T-helper 22 cell (primary cell): Measurements from ENCODE around the gene SLC28A1.

Experiments
- DNase-seq: peaks from one replicate; pipeline ENCODE4 v3.0.0-alpha.2; 2020; ENCODE audit warnings: low read depth

The SLC28A1 gene

DNA sequence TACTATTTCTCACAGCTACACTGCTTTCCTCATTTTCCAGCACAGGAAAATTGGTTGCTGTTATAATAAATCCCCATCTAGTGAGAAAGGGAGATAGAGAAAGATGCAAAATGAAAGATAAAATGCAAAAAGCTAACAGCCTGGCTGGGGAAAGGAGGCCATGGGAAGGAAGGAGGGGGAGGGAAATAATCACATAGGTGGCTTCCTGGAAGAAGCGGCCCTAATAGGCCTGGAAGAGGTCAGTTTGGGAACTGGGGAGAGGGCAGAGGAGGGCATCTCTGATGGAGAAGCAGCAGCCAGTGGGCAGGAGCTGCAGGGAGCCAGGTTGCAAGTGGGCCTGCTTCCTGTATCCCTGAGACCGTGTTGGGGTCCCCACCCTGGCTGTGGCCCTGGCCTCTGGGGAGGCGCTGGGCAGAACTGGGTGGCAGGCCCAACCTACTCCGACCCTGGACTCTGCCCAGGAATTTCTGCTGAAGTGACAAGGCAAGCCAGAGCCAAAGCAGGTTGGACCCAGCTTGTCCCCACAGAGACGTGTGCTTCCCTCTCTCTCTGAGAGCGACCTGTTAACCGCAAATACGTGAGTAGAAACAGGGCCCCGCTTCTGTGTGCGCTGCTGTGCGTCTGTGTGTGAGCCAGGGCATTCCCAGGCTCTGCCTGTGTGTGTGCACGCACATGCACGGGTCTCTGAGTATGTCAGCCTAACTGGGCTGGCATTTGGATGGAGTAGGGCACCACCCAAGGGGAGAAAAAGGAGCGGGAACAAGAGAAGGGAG lies 1.9 kb downstream of the SLC28A1 start:
- no peak for DNase-seq

DNA sequence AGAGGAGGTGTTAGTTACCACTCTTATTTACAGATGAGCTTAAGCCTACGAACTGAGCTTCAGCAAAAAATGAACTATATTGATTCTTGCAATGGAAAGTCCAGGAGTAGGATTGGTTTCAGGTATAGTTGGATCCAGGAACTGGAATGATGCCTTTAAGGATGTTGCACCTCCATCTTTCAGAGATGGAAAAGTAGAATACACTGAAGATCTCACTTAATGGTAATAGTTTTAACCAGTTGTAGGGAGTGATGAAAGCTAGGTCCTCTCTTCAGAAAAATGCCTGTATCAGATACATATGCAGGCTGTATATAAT lies 2.5 kb downstream of the SLC28A1 start:
- no peak for DNase-seq

DNA sequence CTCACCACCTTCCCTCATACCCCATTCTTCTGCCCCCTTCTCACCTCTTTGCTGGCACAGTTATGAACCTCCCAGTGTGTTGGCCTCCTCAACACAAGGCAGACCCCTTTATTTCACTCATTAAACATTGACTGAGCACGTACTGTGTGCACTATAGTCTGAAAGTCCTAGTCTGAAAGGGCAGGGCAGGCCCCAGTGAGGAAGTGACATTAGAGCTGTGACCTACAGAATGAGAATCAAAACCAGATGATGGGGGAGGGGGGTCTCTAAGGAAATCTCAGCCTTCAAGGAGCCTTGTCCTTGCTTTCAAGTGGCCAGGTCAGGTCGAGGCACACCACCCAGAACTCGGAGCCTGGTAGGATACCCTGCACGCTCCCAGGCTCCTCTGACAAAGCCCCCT lies 3.5 kb downstream of the SLC28A1 start:
- no peak for DNase-seq

DNA sequence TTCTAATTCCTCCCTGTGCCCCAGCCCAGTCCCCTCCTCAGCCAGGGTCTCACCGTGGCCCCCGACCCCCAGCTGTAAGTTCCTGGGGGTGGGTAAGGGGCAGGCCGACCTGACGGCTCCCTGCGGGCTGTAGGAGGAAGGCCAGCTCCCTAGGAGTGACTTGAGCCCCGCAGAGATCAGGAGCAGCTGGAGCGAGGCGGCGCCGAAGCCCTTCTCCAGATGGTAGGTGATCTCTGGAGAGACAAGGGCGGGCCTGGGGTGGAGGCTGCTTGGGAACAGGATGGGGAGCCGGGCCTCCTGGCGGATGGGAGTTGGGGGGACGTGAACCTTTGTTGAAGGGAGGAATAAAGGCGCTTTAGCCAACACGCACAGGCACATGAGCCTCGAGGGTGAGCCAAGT lies 4.2 kb downstream of the SLC28A1 start:
- DNase-seq: no peak

DNA sequence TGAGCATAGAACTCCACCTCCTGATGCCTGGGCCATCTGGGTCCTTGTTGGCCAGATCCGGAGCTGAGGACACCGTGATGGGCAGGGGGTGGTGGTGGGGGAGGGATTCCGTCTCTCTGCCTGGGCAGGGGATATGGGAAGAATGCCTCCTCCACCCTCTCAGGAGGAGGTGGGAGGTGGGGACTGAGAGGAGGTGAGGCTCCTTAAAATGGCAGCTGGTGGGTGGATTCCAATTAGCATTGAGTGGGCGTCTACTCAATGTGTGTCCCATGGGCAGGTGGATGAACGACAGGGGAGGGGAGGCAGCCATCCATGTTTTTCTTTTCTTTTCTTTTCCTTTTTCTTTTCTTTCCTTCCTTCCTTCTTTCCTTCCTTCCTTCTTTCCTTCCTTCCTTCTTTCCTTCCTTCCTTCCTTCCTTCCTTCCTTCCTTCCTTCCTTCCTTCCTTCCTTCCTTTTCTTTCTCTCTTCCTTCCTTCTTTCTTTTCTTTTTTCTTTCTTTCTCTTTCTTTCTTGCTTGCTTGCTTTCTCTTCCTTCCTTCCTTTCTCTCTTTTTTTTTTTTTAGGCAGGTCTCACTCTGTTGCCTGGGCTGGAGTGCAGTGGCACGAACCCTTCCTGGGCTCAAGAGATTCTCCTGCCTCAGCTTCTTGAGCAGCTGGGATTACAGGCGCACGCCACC lies 5.0 kb downstream of the SLC28A1 start:
- DNase-seq: no peak

DNA sequence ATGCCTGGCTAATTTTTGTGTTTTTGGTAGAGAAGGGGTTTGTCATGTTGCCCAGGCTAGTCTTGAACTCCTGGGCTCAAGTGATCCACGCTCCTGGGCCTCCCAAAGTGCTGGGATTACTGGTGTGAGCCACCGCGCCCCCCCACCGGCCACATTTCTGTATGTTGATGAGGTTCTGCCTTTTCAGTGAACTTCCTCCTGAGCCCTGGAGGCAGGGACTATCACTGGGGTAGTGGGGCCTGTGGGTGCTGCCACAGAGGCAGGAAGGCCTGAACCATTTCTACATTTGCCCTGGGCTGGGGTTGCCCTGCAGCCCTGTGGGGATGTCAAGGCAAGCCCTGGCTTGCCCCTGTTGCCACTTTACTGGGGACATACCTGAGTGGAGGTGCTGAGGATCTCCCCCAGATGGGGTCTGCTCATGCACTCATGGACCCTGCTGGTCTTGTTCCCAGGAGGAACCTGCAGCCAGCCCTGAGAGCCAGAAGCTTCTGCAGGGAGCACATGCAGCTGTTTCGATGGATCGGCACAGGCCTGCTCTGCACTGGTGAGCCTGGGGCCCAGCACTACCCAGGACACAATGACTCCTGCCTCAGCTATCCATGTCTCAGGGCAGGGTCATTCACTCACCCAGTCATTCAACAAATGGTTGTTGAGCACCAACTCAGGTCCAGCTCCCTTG lies 5.7 kb downstream of the SLC28A1 start:
- no peak for DNase-seq

DNA sequence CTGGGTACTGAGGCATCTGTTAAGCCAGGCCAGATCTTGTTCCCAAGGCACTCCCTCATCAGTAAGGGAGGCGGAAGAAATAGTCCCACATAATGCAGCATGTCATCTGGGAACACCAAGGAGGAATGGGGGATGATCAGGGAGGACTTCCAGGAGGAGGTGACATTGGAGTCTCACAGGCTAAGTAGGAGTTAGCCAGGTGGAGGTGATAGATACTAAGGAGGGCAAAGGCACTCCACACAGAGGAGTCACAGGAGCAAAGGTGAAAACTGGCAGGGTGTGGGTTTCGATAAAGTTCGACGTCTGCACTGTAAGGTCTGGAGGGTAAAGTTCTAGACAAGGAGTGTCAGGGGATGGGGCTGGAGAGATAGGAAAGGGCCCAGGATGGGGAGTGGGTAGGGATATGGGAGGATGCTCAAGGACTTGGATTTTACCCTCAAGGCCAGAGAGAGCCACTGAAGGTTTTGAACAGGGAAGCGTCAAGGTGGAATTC lies 6.3 kb downstream of the SLC28A1 start:
- DNase-seq: no peak

DNA sequence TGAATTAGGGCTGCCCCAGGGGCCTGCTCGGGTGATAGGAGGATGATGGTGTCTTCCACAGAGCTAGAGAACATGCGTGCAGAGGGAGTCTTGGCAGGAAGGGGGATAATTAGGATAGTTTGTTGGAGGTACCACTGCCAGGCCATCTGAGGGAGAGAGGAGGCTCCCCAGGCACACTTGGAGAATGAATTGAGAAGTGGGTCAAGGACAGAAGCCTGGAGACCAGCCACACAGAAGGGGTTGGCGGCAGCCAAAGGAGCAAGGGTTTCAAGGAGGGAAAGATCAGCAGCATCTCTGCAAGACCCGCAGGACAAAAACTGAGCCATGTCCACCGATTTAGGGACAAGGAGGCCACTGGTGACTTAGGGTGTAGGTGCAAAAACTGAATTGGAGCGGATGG lies 6.9 kb downstream of the SLC28A1 start:
- DNase-seq: no peak

DNA sequence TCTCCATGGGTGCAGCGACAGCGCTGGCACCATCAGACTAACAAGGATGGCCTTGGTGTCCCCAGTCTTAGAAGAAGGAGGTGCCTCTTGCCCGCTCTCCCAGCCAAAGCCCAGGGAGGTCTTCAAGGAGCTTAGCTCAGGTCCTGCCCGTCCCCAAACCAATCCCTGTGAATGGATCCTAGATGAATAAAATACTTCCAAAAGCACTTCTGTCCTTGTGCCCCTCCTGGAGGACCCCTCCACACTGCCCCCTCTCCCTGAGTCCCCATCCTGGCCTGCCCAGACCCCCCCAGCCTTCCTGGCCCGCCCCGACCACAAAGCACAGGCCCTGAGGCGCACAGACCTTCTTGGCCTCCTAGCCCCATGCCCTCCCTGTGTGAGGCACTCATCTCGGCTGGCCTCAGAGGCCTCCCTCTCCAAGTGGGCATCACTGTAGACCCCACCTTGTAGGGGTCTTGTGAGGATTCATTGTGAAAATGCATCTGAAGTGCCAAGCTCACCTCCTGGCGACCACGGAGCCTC lies 8.4 kb downstream of the SLC28A1 start:
- DNase-seq: no peak

DNA sequence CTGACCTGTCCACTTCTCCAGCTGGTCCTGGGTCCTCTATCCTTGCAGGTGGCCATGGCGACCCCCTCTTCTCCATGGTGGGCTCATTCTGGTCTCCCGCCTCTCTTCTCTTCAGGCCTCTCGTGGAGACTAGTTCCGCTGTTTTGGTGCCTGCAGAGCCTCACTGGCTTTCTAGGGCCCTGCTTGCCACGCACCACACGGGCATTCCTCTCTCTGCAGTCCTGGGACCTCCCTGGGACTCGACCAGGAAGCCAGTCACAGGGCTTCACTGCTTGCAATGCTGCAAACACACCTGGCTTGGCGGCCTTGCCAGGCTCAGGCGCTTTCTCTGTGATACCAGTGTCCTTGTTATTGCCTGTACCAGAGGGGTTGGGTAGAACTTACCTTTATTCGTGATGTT lies 9.1 kb downstream of the SLC28A1 start:
- no peak for DNase-seq

DNA sequence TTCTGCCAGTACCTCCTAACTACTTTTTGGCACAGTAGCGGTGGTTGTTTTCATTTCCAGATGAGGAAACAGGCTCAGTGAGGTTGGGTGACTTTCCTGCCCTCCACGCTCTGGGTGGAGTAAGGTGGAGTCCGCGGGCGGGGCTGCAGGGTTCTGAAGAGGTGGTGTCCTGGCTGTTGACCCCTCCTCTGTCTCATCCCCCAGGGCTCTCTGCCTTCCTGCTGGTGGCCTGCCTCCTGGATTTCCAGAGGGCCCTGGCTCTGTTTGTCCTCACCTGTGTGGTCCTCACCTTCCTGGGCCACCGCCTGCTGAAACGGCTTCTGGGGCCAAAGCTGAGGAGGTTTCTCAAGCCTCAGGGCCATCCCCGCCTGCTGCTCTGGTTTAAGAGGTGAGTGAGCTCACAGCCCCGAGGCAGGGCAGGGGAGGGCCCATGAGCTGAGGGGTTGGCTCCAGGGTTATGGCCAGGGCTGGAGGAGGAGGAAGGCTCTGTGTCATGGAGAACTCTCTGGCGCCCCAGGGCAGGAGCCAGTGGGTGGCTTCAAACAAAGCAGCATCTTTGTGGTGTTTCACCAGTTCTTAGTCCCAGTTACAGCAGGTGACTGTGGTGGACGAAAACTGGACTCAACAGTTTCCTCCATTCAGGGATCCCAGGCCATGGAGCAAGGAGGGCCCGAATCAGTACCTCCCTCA lies 10.4 kb downstream of the SLC28A1 start:
- DNase-seq: no peak

DNA sequence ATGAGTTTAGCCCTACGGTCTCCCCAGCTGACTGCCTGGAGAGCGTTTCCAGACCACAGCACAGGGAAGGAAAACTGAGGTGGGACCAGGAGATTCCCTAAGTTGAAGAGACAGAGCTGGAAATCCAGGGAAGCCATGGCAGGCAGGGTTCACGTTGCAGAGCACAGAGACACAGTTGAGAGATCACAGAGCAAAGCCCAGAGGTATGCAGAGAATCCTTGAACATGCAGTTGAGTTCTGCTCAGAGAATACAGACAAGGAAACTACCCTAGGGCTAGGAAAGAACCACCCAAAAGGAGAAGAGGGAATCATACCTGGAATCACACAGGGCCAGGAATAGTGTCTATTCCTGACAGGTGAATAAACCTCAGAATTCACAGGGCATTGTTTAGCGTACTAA lies 14.3 kb downstream of the SLC28A1 start:
- DNase-seq: no peak

DNA sequence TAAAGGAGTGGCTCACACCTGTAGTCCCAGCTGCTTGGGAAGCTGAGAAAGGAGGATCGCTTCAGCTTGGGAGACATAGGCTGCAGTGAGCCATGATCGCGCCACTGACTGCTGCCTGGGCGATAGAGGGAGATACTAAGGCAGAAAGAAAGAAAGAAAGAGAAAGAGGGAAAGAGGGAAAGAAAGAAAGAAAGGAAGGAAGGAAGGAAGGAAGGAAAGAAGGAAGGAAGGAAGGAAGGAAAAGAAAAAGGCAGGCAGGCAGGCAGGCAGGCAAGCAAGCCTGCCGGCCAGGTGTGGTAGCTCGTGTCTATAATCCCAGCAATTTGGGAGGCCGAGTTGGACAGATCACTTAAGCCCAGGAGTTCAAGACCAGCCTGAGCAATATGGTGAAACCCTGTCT lies 15.3 kb downstream of the SLC28A1 start:
- DNase-seq: no peak

DNA sequence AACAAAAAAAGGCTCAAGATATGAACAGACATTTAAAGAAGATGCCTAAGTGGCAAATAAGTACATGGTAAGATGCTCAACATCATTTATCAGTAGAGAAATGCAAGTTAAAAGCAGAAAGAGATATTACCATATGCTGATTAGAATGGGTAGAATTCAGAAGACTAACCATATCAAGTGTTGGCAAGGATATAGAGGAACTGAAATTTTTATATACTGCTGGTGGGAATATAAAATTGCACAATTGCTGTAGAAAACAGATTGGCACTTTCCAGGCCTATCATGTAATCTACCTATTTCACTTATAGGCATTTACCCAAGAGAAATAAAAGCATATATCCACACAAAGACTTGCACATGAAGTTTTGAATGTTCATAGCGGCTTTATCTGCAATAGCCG lies 17.1 kb downstream of the SLC28A1 start:
- no peak for DNase-seq

DNA sequence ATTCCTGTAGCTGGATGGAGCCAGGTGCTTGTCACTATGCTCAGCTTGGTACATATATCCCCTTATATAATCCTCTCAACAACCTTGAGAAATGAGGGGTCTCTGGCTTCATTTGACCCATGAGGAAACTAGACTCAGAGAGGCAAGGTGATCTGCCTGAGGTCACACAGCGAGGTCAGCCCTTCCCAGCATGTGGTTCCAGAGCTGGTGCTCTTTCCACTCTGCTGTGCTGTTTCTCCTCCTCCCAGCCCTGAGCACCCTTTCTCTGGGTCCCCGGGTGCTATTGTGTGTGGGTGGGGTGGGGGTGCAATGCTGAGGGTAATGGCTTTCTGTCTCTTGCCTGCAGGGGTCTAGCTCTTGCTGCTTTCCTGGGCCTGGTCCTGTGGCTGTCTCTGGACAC lies 19.3 kb downstream of the SLC28A1 start:
- DNase-seq: no peak

DNA sequence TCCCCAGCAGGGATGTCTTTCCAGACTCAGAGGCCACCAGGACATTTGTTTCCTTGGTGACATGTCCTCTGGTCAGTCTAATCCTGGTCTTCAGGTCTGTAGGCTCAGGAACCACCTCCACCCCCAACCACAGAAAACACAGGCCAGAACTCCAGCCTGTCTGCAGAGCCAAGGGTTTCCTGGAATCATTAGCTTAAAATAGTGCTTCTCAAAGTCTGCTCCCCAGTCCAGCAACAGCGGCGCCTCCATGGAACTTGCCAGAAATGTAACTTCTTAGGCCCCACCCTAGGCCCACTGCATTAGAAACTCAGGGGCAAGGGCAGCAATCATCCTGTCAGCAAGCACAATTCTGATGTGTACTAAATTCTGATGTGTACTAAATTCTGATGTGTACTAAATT lies 20.0 kb downstream of the SLC28A1 start:
- no peak for DNase-seq

DNA sequence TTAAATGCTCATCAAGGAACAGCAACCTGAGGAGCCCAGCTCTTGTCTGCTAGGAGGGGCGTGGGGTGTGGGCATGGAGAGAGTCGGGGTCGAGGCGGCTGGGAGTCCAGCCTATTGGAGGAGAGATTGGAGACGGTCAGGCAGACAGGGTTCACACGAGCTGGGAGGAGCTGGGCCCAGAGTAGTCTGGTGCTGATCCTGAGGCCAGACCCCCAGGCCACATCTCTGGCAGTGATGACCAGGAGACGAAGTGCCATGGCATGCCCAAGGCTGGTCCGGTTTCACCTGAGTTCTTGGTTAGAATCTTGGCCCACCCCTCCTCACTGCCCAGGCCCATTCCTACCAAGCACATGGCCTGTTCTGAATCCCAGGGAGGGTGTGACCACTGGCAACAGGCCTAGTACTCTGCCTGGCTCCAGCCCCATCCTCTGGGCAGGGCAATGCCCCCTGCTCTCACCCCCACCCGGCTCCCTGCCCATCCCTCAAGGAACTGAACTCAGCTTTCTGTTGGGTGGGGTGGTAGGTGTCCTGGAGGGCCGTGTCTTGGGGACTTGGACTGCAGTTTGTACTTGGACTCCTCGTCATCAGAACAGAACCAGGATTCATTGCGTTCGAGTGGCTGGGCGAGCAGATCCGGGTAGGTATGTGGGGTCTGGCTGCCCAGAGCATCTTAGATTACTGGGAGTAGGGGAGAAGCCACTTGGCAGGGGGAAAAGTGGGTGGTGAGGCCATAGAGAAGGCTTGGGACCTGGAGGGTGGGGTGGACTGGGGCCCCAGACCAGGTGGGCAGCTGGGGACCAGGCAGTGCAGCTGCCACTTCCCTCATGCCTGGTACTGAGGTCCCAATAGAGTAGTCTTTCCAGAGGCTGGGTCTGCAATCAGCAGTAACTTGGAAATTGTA lies 20.8 kb downstream of the SLC28A1 start:
- no peak for DNase-seq

DNA sequence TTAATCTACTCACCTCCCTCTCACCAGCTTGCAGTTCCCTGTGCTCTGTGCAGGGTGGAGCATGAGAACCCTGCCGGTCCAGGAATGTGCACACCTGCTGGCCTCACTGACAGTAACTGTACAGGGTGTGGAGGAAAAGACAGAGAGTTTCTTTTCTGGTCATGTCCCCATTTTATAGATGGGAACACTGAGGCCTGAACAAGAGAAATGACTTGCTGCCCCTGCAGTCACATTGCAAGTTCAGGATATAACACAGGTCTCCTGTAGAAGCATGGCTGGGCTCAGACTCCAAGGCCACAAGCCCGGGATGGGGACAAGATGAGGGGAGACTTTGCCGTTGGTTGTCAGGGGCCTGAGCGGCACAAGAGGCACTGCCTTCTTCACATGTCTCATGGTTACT lies 23.3 kb downstream of the SLC28A1 start:
- DNase-seq: no peak

DNA sequence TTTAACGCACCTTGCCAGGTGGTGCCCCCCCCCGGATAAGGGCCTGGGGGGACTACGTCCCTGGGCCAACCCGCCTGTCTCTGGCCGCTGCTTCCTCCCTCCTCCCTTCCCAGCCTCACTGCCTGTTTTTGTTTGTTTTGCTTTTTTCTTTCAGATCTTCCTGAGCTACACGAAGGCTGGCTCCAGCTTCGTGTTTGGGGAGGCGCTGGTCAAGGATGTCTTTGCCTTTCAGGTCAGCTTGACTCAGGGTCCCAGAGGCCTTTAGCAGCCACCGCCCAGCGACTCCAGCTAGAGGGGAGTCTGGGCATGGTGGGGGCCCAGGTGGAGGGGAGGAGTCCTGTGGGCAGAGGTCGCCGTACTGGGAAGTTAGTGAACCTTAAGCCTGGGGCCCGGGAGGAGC lies 24.1 kb downstream of the SLC28A1 start:
- no peak for DNase-seq

DNA sequence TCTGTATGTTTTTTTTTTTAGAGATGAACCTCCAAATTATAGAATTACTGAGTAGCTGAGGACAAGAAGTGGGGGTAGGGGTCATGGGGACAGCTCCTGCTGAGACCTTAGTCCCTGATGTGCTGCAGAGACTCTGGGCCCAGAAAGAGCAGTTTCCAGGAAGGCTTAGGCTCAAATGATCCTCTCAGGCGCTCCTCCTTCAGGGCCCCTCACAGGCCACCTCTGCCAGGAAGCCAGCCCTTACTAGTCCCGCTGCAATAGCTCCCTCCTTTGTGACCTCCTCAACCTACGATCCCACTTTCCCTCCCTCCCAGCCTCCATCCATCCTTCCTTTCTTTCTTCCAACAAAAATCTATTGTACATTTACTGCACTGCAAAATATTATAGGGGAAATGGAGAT lies 24.6 kb downstream of the SLC28A1 start:
- DNase-seq: no peak

DNA sequence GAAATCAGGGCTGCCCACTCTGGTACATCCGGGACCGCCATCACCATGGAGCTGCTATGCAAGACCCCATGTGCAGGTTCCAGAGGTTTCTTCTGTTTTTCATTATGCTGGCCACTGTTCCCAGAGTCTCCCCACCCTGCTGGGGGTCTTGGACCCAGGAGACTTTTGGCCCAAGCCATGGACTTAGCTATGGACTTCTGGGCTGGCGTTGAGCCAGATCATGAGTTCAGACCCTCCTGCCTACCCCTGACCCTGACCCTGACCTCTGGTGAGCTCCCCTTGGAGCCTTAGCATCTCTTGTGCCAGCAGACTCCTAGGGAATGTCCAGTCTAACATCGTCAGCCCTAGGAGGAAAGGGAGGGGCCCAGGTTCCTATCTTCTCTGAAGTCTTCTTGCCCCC lies 25.3 kb downstream of the SLC28A1 start:
- DNase-seq: no peak
